HG03460 (cell line): Measurements from ENCODE around the gene DHRSX.
"Not testable (repeated sequence)": the region's sequence is repeated elsewhere in the genome, so short reads cannot be mapped to it uniquely, and the experiment has no call there.

Source experiments
- ATAC-seq: cut with Tn5 transposase; IDR thresholded peaks from one replicate; pipeline ENCODE4 v1.9.1; 2021; ENCODE audit not compliant: unreplicated experiment

The DHRSX gene, protein sequence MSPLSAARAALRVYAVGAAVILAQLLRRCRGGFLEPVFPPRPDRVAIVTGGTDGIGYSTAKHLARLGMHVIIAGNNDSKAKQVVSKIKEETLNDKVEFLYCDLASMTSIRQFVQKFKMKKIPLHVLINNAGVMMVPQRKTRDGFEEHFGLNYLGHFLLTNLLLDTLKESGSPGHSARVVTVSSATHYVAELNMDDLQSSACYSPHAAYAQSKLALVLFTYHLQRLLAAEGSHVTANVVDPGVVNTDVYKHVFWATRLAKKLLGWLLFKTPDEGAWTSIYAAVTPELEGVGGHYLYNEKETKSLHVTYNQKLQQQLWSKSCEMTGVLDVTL

DNA sequence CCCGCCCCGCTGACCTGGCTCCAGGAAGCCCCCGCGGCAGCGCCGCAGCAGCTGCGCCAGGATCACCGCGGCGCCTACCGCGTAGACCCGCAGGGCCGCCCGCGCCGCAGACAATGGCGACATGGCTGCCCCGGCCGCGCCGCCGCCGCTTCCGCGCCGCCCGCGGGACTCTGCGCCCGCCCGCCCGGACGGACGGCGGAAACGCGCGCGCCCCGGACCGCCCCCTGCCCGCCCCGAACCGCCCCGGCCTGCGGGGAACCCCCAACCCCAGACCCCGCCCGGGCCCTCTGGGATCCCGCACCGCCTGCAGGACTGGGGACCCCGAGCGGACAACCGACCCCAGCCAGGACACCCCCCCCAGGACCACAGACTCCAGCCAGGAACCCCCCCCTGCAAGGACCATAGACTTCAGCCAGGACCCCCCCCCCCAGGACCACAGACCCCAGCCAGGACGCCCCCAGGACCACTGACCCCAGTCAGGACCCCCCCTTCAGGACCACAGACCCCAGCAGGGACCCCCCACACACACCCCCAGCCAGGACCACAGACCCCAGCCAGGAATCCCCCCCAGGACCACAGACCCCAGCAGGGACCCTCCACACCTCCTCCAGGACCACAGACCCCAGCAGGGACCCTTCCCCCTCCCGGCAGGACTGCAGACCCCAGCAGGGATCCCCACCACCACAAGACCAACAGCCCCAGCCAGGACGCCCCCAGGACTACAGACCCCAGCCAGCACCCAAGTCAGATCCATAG is at the start of gene DHRSX, which contains the start of gene ZBED1:
Gene DHRSX (minus strand): TSS at position 174 of the 756 bp plus-strand sequence. CDS start 51 bp downstream, at position 123.
Gene ZBED1 (minus strand): TSS at position 174 of the 756 bp plus-strand sequence. CDS start 10,257 bp downstream, outside the sequence.
- ATAC-seq = peak; percentile 58

DNA sequence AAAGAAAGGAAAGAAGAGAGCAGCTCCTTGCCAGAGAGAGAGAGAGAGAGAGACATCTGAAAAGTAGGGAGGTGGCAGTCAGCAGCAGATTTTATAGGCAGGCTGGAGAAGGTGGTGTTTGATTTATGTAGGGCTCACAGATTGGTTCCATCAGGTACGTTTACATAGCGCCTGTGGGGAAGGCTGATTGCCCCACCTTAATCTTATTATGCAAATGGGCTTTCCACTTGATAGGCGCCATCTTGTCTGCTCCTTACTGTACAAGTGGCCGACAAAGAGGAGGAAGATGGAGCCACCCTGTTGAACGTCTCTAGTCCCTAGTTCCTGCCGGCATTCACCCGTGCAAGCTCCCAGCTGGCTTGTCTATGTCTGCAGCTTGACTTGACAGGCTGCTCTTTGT is 49.1 kb upstream of the DHRSX start:
- no peak for ATAC-seq

DNA sequence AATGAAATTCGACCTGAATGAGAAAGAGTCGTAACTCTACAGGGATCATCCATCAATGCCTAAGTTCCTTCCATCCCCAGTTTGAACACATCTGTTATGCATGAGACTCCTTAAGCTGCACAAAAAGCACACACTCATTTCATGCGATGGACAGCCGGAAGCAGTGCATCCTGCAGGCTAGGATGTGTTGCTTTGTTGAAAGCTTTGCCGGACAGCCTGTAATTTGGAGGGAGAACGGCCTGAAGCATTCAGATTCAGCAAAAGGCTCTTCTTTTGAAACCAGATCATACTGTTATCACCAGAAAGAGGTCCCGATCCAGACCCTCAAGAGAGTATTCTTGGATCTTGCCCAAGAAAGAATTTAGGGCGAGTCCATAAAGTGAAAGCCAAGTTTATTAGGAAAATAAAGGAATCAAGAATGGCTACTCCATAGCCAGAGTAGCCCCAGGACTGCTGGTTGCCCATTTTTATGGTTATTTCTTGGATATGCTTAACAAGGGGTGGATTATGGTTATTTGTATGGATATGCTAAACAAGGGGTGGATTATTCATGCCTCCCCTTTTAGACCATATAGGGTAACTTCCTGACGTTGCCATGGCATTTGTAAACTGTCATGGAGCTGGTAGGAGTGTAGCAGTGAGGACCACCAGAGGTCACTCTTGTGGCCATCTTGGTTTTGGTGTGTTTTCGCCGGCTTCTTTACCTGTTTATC is 48.1 kb upstream of the DHRSX start:
- no peak for ATAC-seq

DNA sequence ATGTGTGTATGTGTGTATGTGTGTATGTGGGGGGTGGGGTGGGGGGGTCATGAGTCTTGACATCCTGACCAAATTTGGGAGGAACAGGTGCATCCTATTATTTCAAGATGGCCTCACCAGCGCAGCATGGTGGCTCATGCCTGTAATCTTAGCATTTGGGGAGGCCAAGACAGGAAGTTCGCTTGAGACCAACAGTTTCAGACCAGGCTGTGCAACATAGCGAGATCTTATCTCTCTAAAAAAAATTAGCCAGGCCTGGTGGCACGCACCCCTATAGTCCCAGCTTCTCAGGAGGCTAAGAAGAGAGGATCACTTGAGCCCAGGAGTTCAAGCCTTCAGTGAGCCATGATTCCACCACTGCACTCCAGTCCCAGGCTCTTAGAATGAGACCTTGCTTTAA is 47.0 kb upstream of the DHRSX start:
- ATAC-seq = no peak

DNA sequence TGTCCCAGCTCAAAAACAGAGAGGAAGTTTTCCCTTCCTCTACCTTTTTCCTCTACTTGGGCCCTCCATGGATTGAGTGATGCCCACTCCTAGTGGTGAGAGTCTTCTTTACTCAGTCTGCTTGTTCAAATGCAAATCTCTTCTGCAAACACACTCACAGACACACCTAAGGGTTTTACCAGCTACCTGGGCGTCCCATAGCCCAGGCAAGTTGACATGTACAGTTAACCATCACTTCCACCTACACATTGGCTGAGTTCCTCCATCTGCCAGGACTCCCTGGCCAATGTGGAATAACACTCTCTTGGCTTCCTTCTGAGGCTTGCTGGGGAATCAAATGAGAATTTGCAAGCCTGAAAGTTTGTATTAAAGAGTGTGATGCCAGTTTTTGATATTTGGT is 45.7 kb upstream of the DHRSX start:
- no peak for ATAC-seq

DNA sequence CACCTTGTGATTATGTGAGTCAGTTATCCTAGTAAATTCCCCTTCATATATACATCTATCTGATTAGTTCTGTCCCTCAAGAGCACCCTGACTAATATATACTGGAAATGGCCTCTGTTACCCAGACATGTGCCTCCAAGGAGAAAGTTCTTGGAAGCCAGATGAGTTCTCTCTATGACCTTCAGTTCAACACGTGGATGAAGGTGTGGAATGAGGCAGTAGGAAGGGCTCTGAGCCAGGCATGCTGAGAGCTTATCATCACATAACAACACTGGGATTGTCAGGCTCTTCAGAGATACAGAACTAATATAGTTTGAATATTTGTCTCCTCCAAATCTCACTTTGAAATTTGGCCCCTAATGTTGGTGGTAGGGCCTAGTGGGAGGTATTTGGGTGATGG is 44.4 kb upstream of the DHRSX start:
- no peak for ATAC-seq

DNA sequence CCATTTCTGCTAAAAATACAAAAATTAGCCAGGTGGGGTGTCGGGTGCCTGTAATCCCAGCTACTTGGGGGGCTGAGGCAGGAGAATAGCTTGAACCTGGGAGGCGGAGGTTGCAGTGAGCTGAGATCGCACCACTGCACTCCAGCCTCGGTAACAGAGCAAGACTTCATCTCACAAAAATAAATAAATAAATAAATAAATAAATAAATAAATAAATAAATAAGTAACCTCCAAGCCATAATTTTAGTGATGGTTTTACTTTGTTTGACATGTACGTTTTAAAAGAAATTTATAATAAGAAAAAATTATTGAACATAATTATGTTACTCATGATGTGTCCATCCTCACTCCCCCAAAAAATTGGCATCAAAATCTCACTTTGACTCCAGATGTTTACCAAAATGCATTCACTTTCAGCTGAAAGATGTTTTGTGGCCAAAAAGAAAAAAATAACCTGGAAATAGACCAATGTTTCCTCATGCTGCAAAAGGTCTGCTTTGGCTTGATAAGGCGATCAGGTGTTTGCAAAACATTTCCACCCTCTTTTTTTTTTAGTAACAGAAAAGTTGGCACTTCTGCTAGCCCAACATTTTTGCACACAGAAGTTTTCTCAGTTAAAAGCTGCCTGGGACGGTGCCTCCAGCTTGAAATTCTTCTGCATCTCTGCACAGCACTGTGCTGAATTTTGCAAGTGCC is 42.2 kb upstream of the DHRSX start:
- no peak for ATAC-seq

DNA sequence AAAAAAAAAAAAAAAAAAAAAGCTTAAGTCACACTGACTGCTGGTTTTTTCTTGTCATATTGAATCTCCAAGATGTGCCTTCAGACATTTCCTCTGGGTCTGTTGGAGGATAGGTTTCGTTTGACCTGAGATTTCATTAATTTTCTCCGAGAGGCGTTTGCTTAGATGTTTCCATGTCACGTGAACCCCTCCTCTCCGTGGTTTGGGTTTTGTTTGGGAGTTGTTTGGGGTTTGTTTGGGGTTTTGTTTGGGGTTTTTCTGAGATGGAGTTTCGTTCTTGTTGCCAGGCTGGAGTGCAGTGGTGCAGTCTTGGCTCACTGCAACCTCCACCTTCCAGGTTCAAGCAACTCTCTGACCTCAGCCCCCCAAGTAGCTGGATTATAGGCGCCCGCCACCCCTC is 40.8 kb upstream of the DHRSX start:
- no peak for ATAC-seq

DNA sequence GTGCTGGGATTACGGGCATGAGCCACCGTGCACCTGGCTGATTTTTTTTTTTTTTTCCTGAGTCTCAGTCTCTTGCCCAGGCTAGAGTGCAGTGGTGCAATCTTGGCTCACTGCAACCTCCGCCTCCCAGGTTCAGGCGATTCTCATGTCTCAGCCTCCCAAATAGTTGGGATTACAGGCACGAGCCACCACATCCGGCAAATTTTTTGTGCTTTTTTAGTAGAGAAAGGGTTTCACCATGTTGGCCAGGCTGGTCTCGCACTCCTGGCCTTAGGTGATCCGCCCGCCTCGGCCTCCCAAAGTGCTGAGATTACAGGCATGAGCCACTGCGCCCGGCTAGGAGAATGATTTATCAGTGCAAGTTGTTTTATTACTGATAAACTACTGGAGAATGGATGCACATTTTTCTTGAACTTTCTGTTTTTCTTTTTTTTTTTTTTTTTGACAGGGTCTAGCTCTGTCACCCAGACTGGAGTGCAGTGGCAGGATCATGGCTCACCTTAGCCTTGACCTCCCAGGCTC is 39.7 kb upstream of the DHRSX start:
- ATAC-seq = no peak

DNA sequence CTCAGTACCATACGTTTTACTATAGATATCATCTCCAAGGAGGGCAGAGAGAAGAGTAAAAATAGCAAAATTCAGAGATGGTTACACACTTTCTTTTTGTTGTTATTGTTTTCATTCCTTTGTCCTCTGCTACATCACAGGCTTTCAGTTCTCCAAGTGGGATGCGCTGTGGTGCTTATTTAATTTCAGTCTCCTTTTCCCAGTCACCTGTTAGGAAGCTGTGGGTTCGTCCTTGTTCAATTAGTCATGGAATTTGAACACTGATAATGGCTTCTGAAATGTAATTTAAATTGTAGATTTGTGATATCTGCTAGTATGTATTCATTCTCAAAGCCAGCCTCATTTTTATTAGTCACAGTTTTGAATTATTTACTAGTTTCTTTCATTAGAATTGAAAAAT is 38.8 kb upstream of the DHRSX start:
- ATAC-seq = no peak

DNA sequence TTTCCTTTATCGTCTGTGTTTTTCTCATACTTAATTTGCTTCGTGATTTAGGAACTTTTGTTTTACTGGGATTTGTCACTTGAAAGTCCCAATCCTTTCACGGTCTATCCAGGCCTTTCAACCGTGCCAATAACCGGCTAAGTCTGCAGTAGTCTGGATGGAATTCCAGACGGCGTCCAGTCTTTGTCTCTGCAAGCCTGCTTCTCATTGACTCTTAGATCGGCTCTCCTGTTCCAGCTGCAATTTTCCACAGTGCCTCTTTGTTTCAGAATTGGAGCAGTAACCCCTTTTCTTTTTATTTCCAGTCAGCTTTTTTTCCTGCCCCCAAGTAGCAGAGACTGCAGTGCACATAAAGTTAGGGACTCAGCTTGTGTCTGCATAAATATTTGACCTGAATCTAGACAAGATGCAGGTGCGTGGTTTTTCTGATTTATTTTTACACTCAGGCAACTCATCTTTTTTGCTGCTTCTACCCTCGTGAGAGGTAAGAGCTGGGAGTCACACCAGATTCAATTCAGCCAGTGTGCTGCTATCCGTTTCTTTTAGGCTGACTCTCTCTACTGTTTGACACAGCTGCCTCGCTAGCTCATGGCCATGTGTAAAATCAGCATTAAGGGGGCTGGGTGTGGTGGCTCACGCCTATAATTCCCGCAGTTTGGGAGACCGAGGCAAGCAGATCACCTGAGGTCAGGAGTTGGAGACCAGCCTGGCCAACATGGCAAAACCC is 37.4 kb upstream of the DHRSX start:
- no peak for ATAC-seq

DNA sequence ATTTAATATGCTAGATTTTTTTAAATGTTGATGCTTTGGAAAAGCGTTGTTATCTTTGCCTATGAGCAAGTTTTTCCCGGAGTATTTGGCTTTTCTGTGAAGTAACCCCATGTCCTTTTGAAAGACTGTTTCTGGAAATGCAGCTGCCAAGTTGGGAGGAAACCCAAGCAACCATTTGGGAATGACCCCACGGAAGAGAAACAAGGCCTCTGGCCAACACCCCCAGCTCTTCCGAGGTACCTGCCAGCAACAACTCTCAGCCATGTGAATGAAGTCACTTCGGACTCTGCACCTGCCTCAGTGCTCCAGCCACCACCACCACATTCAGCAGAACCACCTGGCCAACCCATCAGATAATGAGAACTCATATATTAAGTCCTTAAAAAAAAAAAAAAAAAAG is 36.2 kb upstream of the DHRSX start:
- ATAC-seq = no peak

DNA sequence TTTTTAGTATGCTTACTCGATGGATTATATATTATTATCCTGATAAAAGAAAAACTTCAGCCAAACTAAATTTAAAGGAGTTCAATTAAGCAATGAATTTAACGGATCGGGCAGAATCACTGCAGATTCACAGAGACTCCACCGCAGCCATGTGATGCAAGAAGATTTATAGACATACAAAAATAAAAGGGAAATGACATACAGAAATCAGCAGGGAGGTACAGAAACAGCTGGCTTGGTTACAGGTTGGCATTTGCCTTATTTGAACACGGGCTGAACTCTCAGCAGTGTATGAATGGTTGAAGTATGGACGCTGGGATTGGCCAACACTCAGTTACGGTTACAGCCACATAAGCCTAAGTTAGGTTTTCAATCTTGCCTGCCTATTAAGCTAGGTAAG is 35.4 kb upstream of the DHRSX start:
- ATAC-seq = no peak

DNA sequence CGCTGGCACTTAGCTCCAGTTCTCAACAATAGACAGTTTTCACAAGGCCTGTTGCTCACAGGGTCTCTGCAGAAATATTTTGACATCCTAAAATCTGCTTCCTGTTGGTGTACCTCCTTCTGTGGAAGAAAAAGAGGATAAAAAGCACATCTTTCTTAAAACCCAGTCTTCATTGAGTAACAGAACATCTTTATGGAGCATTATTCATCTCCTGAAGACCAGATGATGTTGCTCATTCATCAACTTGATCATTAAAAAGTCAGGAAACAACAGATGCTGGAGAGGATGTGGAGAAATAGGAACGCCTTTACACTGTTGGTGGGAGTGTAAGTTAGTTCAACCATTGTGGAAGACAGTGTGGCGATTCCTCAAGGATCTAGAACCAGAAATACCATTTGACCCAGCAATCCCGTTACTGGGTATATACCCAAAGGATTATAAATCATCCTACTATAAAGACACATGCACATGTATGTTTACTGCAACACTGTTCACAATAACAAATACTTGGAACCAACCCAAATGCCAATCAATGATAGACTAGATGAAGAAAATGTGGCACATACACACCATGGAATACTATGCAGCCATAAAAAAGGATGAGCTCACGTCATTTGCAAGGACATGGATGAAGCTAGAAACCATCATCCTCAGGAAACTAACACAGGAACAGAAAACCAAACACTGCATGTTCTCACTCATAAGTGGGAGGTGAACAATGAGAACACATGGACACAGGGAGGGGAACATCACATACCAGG is 33.7 kb upstream of the DHRSX start:
- not testable (repeated sequence) for ATAC-seq

DNA sequence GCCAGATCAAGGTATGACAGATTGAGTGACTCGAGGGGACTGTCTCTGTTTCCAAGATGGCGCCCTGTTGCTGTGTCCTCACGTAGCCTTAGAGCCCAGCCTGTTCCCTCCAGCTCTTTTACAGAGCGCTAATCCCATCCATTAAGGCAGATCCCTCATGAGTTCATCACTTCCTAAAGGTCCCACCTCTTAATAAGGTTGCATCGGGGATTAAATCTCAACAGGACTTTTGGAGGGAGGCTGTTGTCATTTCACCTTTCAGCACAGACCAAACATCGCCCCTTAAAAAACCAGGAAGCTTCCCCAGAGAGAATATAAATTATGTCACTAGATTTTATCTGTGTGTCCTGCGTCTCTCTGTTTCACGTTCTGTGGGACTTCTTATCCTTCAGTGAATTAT is 32.6 kb upstream of the DHRSX start:
- ATAC-seq = no peak

DNA sequence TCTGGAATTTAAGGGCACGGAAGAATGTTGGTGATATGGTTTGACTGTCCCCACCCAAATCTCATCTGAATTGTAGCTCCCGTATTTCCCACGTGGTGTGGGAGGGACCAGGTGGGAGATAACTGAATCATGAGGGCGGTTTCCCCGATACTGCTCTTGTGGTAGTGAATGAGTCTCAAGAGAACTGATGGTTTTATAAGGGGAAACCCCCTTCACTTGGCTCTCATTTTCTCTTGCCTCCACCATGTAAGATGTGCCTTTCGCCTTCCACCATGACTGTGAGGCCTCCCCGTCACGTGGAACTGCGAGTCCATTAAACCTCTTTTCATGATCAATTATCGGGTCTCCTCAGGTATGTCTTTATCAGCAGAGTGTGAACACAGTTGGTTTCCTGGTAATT is 25.6 kb upstream of the DHRSX start:
- no peak for ATAC-seq

DNA sequence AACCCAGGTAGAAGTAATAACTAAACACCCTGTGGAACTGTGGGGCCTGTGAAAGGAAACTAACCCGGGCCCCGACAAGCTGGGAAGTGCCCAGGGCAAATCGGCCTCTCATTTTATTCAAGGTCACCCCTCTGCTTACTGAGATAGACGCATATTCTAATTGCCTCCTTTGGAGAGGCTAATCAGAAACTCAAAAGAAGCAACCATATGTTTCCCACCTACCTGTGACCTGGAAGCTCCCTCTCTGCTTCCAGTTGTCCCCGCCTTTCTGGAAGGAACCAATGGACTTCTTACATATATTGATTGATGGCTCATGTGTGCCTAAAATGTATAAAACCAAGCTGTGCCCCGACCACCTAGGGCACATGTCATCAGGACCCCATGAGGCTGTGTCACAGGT is 23.1 kb upstream of the DHRSX start:
- ATAC-seq = no peak

DNA sequence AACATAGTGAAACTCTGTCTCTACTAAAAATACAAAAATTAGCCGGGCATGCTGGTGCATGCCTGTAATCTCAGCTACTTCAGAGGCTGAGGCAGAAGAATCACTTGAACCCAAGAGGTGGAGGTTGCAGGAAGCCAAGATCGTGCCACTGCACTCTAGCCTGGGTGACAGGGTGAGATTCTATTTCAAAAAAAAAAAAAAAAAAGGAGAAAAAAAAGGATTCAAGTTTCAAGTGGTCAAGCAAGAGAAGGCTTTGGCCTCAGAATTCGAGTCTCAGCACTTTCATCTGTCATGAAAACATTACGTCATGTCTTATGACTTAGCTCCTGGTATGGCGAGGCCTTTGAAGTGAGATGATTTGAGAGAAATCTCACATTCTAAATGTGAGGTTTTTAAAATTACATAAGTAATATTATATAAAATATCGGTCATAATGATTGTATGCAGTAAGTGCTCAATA is 21.2 kb upstream of the DHRSX start:
- ATAC-seq = peak; percentile 30
